Spleen (tissue), 11 donors: Measurements from ENCODE around the gene EID1. TPM values are rescaled to one million over a fixed set of nuclear protein-coding genes. Genes with fewer than 3 reads are reported as not detected.

Source experiments
- DNase-seq: peaks from one replicate; pipeline ENCODE4 v3.0.0-alpha.2; 2020
- H3K27ac ChIP-seq, 8 donors: fragments of 200-600 bp; sonication (generic) in 7 of 8; 1 replicate in 4 of 8; 2 replicates in 4 of 8; pipeline versions ENCODE4 v1.5.0 to v1.8.0; 2016 to 2021; ENCODE audit warnings: inconsistent platforms in 4 of 8, mild to moderate bottlenecking in 4 of 8, moderate library complexity in 1 of 8
- H3K27me3 ChIP-seq, 7 donors: fragments of 200-600 bp; sonication (generic) in 6 of 7; replicated peaks in 1 of 7; 1 replicate in 4 of 7; 2 replicates in 3 of 7; pipeline versions ENCODE4 v1.5.0 to v1.8.0; 2016 to 2021; ENCODE audit warnings: inconsistent platforms in 3 of 7, mild to moderate bottlenecking in 1 of 7
- H3K36me3 ChIP-seq, 6 donors: fragments of 200-600 bp; sonication (generic) in 5 of 6; 1 replicate in 4 of 6; 2 replicates in 2 of 6; pipeline versions ENCODE4 v1.5.0 to v1.8.0; 2016 to 2021; ENCODE audit warnings: inconsistent platforms in 2 of 6
- H3K4me1 ChIP-seq, 6 donors: fragments of 200-600 bp; sonication (generic) in 5 of 6; 1 replicate in 3 of 6; 2 replicates in 3 of 6; pipeline versions ENCODE4 v1.5.0 to v1.8.0; 2016 to 2021; ENCODE audit warnings: inconsistent platforms in 3 of 6
- H3K4me3 ChIP-seq, 8 donors: fragments of 200-600 bp; sonication (generic) in 7 of 8; 1 replicate in 4 of 8; 2 replicates in 4 of 8; pipeline versions ENCODE4 v1.5.0 to v1.8.0; 2016 to 2021; ENCODE audit warnings: inconsistent platforms in 4 of 8, mild to moderate bottlenecking in 4 of 8, moderate library complexity in 2 of 8
- H3K9me3 ChIP-seq, 8 donors: fragments of 200-600 bp; sonication (generic) in 7 of 8; 1 replicate in 4 of 8; 2 replicates in 4 of 8; pipeline versions ENCODE4 v1.5.0 to v1.8.0; 2016 to 2021; ENCODE audit warnings: inconsistent platforms in 4 of 8
- CTCF ChIP-seq, 11 experiments: fragments of 200-600 bp in 7 of 11; fragments of 450-650 bp in 4 of 11; sonication (generic) in 4 of 11; IDR thresholded peaks in 8 of 11; conservative IDR thresholded peaks in 3 of 11; 1 replicate in 7 of 11; 2 replicates in 4 of 11; pipeline versions ENCODE4 v1.4.0 to v1.8.0; 2016 to 2021; ENCODE audit warnings: antibody characterized with exemption in 11 of 11, inconsistent platforms in 4 of 11, mild to moderate bottlenecking in 1 of 11
- POLR2A ChIP-seq, 3 donors: fragments of 450-650 bp; IDR thresholded peaks; one replicate each; pipeline ENCODE4 v1.5.1; 2017; ENCODE audit warnings: antibody characterized with exemption in 3 of 3, mild to moderate bottlenecking in 1 of 3
- POLR2AphosphoS5 ChIP-seq, 3 donors: sonication (generic); formaldehyde crosslinking; IDR thresholded peaks; one replicate each; pipeline ENCODE4 v1.5.1; 2017; ENCODE audit warnings: antibody characterized with exemption in 3 of 3
- WGBS, 5 donors: extraction: QIAGEN DNeasy Blood & Tissue Kit in 3 of 5; methylation state at CpG; one replicate each; pipeline versions ENCODE4 v1.1.5 to v1.1.7; 2013 to 2018; 5-methylcytosine and 5-hydroxymethylcytosine counted together
- intact Hi-C: fragments of 100-400 bp; cut with DNase I; formaldehyde crosslinking; loops from one replicate; pipeline ENCODE4 v1.15.0; 2023; ENCODE audit warnings: low total_unique reads
- polyA plus RNA-seq, 3 donors: library from polyadenylated mRNA; stranded (reverse); fragments of 200-250 nt; gene quantifications; one replicate each; pipeline ENCODE4 v1.2.1, GENCODE V29; 2013
- total RNA-seq, 7 donors: library from RNA; depleted of rRNA in 3 of 7; stranded (reverse); fragments of >200 nt in 3 of 7; fragmentation: NEBNext Ultra II Directional in 4 of 7; extraction: Animal tissue kit (Norgen Biotek cat#: 25700) in 4 of 7; gene quantifications; one replicate each; pipeline versions ENCODE4 v1.1.0 to v1.2.1, GENCODE V29; 2016 to 2021
- donor health status: healthy with polysubstance abuse.
- donor health status: DM: no; HTN: no; CAD: no; lungs with moderate emphysema.
- donor health status: DM: no; HTN: no; CAD: no.
- donor health status: Bipolar disorder and iron deficiency.
- donor health status: healthy.
- donor health status: DM: no; HTN: no; CAD: no.
- donor health status: DM: yes; HTN: yes; CAD: no.

EID1 gene
- total and polyA plus RNA-seq, 10 donors = 68.4 to 171 (median 115) TPM

- intact Hi-C loops = no loop called here
- 89 to 97% (median 94%) methylated on average over 4 of the region's 4 CpGs for WGBS, 5 donors
- Histone ChIP-seq H3K4me1 (no peaks in the 10 kb centered on the region), H3K27ac (no peak overlapping the region), H3K36me3 (no peaks in the 10 kb centered on the region), H3K27me3 (peaks cover 0 to 4% (median 0%) of the 10 kb centered on the region in 7 donors), H3K4me3 (no peak overlapping the region), H3K9me3 (no peaks in the 10 kb centered on the region)
- DNase-seq = no peak
- no peak for TF ChIP-seq POLR2A (IDR thresholded peaks at IDR 0.05)
- no peak for TF ChIP-seq POLR2AphosphoS5 (IDR thresholded peaks at IDR 0.05)
- no peak for TF ChIP-seq CTCF (IDR thresholded peaks at IDR 0.05 in 8 of 11, conservative IDR thresholded peaks at IDR 0.05 in 3 of 11)
Observed at GRCh38 chr15:48913141-48913540, 35.2 kb downstream of the EID1 start.

DNA sequence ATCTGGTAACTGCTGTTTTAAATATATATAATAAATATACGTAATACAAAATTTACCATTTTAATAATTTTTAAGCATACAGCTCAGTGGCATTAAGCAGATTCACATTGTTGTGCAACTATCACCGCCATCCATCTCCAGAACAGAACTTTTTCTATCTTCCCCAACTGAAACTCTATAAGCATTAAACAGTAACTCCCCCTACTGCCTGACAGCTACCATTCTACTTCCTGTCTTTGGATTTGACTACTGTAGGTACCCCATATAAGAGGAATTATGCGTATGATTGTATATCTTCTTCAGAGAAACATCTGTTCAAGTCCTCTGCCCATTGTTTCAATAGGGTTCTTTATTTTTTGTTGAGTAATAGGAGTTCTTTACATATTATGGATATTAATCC, 36.8 kb downstream of the EID1 start:
- no peak overlapping the region for H3K4me3 ChIP-seq
- no peak for TF ChIP-seq CTCF (IDR thresholded peaks at IDR 0.05 in 8 of 11, conservative IDR thresholded peaks at IDR 0.05 in 3 of 11)
- no peak for TF ChIP-seq POLR2A (IDR thresholded peaks at IDR 0.05)
- TF ChIP-seq POLR2AphosphoS5 (IDR thresholded peaks at IDR 0.05) = no peak
- 84 to 96% (median 93%) methylated on average over 3 of the region's 3 CpGs for WGBS, 5 donors
- DNase-seq = no peak
- H3K9me3 ChIP-seq = no peaks in the 10 kb centered on the region
- peaks cover 0 to 8% (median 0%) of the 10 kb centered on the region in 7 donors for H3K27me3 ChIP-seq
- no peaks in the 10 kb centered on the region for H3K36me3 ChIP-seq
- H3K4me1 ChIP-seq = no peaks in the 10 kb centered on the region
- intact Hi-C loops = no loop called here
- no peak overlapping the region for H3K27ac ChIP-seq

DNA sequence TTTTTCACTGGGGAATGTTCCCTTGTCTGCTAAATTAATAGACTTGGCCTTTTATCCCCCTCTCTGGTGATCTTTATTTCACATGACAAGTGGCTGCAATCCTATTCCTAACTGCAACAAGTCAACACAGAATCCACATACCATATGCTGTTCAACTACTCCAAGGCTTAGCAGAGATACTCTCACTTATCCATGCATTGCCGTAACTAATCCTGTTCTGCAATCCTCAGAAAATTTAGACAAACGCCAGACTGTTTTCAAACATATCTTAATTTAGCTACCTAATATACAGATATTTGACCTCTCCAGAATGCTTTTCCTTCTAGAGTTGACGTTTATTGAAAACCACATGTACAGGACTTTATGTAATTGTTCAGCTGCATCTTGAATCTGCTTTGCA, 37.9 kb downstream of the EID1 start:
- H3K27me3 ChIP-seq = peaks cover 0 to 8% (median 0%) of the 10 kb centered on the region in 7 donors
- intact Hi-C loops = no loop called here
- TF ChIP-seq CTCF (IDR thresholded peaks at IDR 0.05 in 8 of 11, conservative IDR thresholded peaks at IDR 0.05 in 3 of 11) = no peak
- no peak for TF ChIP-seq POLR2AphosphoS5 (IDR thresholded peaks at IDR 0.05)
- no peak for TF ChIP-seq POLR2A (IDR thresholded peaks at IDR 0.05)
- H3K27ac ChIP-seq = no peak overlapping the region
- no peak for DNase-seq
- H3K4me1 ChIP-seq = no peaks in the 10 kb centered on the region
- no peaks in the 10 kb centered on the region for H3K36me3 ChIP-seq
- H3K9me3 ChIP-seq = no peaks in the 10 kb centered on the region
- no peak overlapping the region for H3K4me3 ChIP-seq
- WGBS, 5 donors = 69 to 87% (median 78%) methylated on average over 3 of the region's 3 CpGs

DNA sequence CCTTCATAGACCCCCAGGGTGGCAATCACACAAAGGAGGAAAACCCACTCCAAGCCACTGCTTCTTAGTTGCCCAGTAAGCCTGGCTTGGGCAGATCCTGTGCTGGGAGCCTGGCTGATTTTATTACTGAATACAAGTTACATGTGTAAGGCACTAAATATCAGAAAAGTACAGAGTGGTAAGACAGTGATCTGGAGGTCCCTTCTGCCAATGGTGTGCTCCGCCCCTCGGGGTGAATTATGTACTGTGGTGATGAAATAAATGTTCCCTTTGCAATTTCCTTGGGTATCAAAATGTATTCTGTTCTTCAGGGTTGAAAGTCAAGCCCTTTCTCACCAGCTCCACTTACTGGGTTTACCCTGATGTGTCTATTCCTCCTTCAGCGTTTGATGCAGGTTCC, 38.8 kb downstream of the EID1 start:
- no peaks in the 10 kb centered on the region for H3K9me3 ChIP-seq
- WGBS, 5 donors = 76 to 94% (median 83%) methylated on average over 3 of the region's 3 CpGs

More for the DNA sequence above, 38.8 kb downstream of the EID1 start:
- Histone ChIP-seq H3K27me3 (peaks cover 0 to 8% (median 0%) of the 10 kb centered on the region in 7 donors), H3K27ac (no peak overlapping the region), H3K4me3 (no peak overlapping the region), H3K36me3 (no peaks in the 10 kb centered on the region), H3K4me1 (no peaks in the 10 kb centered on the region)
- intact Hi-C loops = no loop called here
- TF ChIP-seq CTCF (IDR thresholded peaks at IDR 0.05 in 8 of 11, conservative IDR thresholded peaks at IDR 0.05 in 3 of 11) = no peak
- no peak for TF ChIP-seq POLR2AphosphoS5 (IDR thresholded peaks at IDR 0.05)
- TF ChIP-seq POLR2A (IDR thresholded peaks at IDR 0.05) = no peak
- DNase-seq = no peak
